H9 (cell line): ENCODE measurements around the gene MTLN. TPM values are rescaled to one million over a fixed set of nuclear protein-coding genes. Genes with fewer than 3 reads are reported as not detected.
A peak's percentile ranks its signal among the peaks of the same experiment; 100 is the strongest.

Source experiments
- DNase-seq: peaks from one replicate; pipeline ENCODE4 v3.0.0-alpha.2; 2017
- H2AFZ ChIP-seq: one replicate; pipeline ENCODE4 v1.6.1; 2013; ENCODE audit warnings: mild to moderate bottlenecking, low read length, control low read depth, moderate library complexity
- H2AK5ac ChIP-seq: 2 replicates; pipeline ENCODE4 v1.6.1; 2013; ENCODE audit warnings: low read length, control low read depth, mixed read lengths; ENCODE audit not compliant: insufficient read length
- H2BK120ac ChIP-seq: one replicate; pipeline ENCODE4 v1.6.1; 2013; ENCODE audit warnings: low read depth, mild to moderate bottlenecking, low read length, control low read depth, inconsistent platforms; ENCODE audit not compliant: poor library complexity, severe bottlenecking
- H2BK12ac ChIP-seq: 2 replicates; pipeline ENCODE4 v1.6.1; 2013; ENCODE audit warnings: low read length, control low read depth, mixed read lengths, low read depth; ENCODE audit not compliant: insufficient read length
- H2BK15ac ChIP-seq: 2 replicates; pipeline ENCODE4 v1.6.1; 2013; ENCODE audit warnings: low read depth, low read length, control low read depth
- H2BK20ac ChIP-seq: one replicate; pipeline ENCODE4 v1.6.1; 2013; ENCODE audit warnings: low read depth, mild to moderate bottlenecking, low read length, control low read depth, inconsistent platforms; ENCODE audit not compliant: poor library complexity, severe bottlenecking
- H2BK5ac ChIP-seq: 2 replicates; pipeline ENCODE4 v1.6.1; 2013; ENCODE audit warnings: low read length, control low read depth, mixed read lengths; ENCODE audit not compliant: insufficient read length
- H3K14ac ChIP-seq: 2 replicates; pipeline ENCODE4 v1.6.1; 2013; ENCODE audit warnings: low read length, control low read depth; ENCODE audit not compliant: insufficient read depth
- H3K18ac ChIP-seq: 2 replicates; pipeline ENCODE4 v1.6.1; 2013; ENCODE audit warnings: low read depth, mild to moderate bottlenecking, mixed read lengths, low read length, control low read depth; ENCODE audit not compliant: insufficient read length
- H3K23ac ChIP-seq: 2 replicates; pipeline ENCODE4 v1.6.1; 2013; ENCODE audit warnings: low read length, control low read depth, mixed read lengths, low read depth; ENCODE audit not compliant: insufficient read length
- H3K23me2 ChIP-seq: 2 replicates; pipeline ENCODE4 v1.6.1; 2013; ENCODE audit warnings: low read depth, mild to moderate bottlenecking, mixed read lengths, low read length, control low read depth; ENCODE audit not compliant: insufficient read length, poor library complexity, severe bottlenecking
- H3K27ac ChIP-seq: 2 replicates; pipeline ENCODE4 v1.5.1; 2013; ENCODE audit warnings: low read length, control low read depth, mixed read lengths, low read depth; ENCODE audit not compliant: insufficient read length
- H3K27me3 ChIP-seq: 2 replicates; pipeline ENCODE4 v1.6.1; 2013; ENCODE audit warnings: low read length, control low read depth, inconsistent platforms; ENCODE audit not compliant: insufficient read depth
- H3K4ac ChIP-seq: 2 replicates; pipeline ENCODE4 v1.6.1; 2013; ENCODE audit warnings: low read depth, mild to moderate bottlenecking, control low read depth, inconsistent platforms, low read length, moderate library complexity
- H3K4me1 ChIP-seq: 2 replicates; pipeline ENCODE4 v1.6.1; 2013; ENCODE audit warnings: low read length, control low read depth, inconsistent platforms; ENCODE audit not compliant: insufficient read depth
- H3K4me2 ChIP-seq: 2 replicates; pipeline ENCODE4 v1.6.1; 2013; ENCODE audit warnings: low read length, control low read depth, mixed read lengths; ENCODE audit not compliant: insufficient read length, insufficient read depth
- H3K56ac ChIP-seq: 2 replicates; pipeline ENCODE4 v1.6.1; 2013; ENCODE audit warnings: low read depth, mild to moderate bottlenecking, mixed read lengths, low read length, control low read depth; ENCODE audit not compliant: insufficient read length
- H3K79me1 ChIP-seq: 2 replicates; pipeline ENCODE4 v1.6.1; 2013; ENCODE audit warnings: low read depth, mild to moderate bottlenecking, moderate library complexity, low read length, control low read depth, inconsistent platforms; ENCODE audit not compliant: insufficient read depth, poor library complexity, severe bottlenecking
- H3K79me2 ChIP-seq: 2 replicates; pipeline ENCODE4 v1.6.1; 2013; ENCODE audit warnings: low read length, control low read depth, inconsistent platforms; ENCODE audit not compliant: insufficient read depth
- H3K9ac ChIP-seq: 2 replicates; pipeline ENCODE4 v1.6.1; 2013; ENCODE audit warnings: low read length, control low read depth, mixed read lengths; ENCODE audit not compliant: insufficient read length; ENCODE audit errors: extremely low read depth
- H3K9me3 ChIP-seq: one replicate; pipeline ENCODE4 v1.6.1; 2013; ENCODE audit warnings: low read depth, low read length, inconsistent platforms; ENCODE audit not compliant: control insufficient read depth
- H3T11ph ChIP-seq: one replicate; pipeline ENCODE4 v1.6.1; 2013; ENCODE audit warnings: mild to moderate bottlenecking, low read length, control low read depth, inconsistent platforms
- H4K20me1 ChIP-seq: one replicate; pipeline ENCODE4 v1.6.1; 2013; ENCODE audit not compliant: control insufficient read depth, insufficient read length, insufficient read depth
- H4K5ac ChIP-seq: 2 replicates; pipeline ENCODE4 v1.6.1; 2013; ENCODE audit warnings: low read depth, mild to moderate bottlenecking, mixed read lengths, low read length, control low read depth; ENCODE audit not compliant: insufficient read length
- H4K8ac ChIP-seq: replicated peaks from 2 replicates; pipeline ENCODE4 v1.6.1; 2013; ENCODE audit warnings: low read length, control low read depth, mixed read lengths, low read depth; ENCODE audit not compliant: insufficient read length
- H4K91ac ChIP-seq: 2 replicates; pipeline ENCODE4 v1.6.1; 2013; ENCODE audit warnings: low read depth, mild to moderate bottlenecking, moderate library complexity, mixed read lengths, low read length, control low read depth; ENCODE audit not compliant: insufficient read length
- H3K27ac Mint-ChIP-seq, 3 experiments: 2 replicates in 2 of 3; 3 replicates in 1 of 3; pipeline ENCODE4 v1.8.0; 2020 to 2021; ENCODE audit warnings: mixed read lengths in 3 of 3, mild to moderate bottlenecking in 1 of 3, moderate library complexity in 1 of 3
- H3K27me3 Mint-ChIP-seq: 2 replicates; pipeline ENCODE4 v1.8.0; 2021; ENCODE audit warnings: low read depth, mild to moderate bottlenecking, moderate library complexity, mixed read lengths
- H3K36me3 Mint-ChIP-seq, 3 experiments: 2 replicates in 2 of 3; 3 replicates in 1 of 3; pipeline ENCODE4 v1.8.0; 2020 to 2021; ENCODE audit warnings: low read depth in 3 of 3, mixed read lengths in 3 of 3; ENCODE audit not compliant: insufficient read depth in 1 of 3
- H3K4me1 Mint-ChIP-seq, 2 experiments: 2 replicates each; pipeline ENCODE4 v1.8.0; 2020; ENCODE audit warnings: mixed read lengths in 2 of 2
- H3K4me3 Mint-ChIP-seq, 2 experiments: 2 replicates in 1 of 2; 3 replicates in 1 of 2; pipeline ENCODE4 v1.8.0; 2020 to 2021; ENCODE audit warnings: mild to moderate bottlenecking in 2 of 2, mixed read lengths in 2 of 2, moderate library complexity in 1 of 2
- H3K9me3 Mint-ChIP-seq, 2 experiments: 2 replicates in 1 of 2; 3 replicates in 1 of 2; pipeline ENCODE4 v1.8.0; 2020; ENCODE audit warnings: mild to moderate bottlenecking in 2 of 2, mixed read lengths in 2 of 2, moderate library complexity in 1 of 2
- WGBS: extraction: QIAGEN DNeasy Blood & Tissue Kit; methylation state at CpG from one replicate; pipeline ENCODE4 v1.1.7; 2013; ENCODE audit warnings: missing lambda C conversion rate, low lambda C conversion rate, mixed read lengths; ENCODE audit not compliant: insufficient read length; ENCODE audit errors: extremely low coverage; 5-methylcytosine and 5-hydroxymethylcytosine counted together
- total RNA-seq: library from RNA; stranded (reverse); gene quantifications from 2 replicates; pipeline ENCODE4 v1.2.1, GENCODE V29; 2021
- TF ChIP-seq, protein P1 (sequence below): fragments of 200-600 bp; sonication (generic); conservative IDR thresholded peaks from 3 replicates; pipeline ENCODE4 v1.8.0; 2021; ENCODE audit warnings: antibody characterized with exemption, mild to moderate bottlenecking

The MTLN gene
- total RNA-seq, 1 experiment from 2014 or later, result 16.3 TPM

DNA sequence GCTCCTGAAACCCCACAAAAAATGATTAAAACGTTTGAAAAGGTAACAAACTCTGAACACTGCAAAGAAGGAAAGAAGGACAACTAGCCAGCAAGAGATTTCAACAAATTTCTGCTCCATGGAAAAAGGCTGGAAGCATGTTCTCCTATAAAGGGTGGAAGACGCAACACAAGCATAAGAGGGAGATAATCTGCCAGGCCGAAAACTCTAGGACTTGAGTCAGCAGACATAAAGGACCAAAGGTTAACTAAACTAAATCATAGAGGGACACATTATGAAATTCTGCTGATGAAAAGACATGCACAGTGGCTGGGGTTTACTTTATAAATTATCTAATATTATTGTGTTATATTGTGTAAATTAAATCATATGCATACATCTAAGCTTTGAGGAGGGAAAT is 14.3 kb downstream of the MTLN start:
- Histone ChIP-seq H3K4me2 (no peak overlapping the region), H3K9me3 (no peaks in the 10 kb centered on the region), H4K20me1 (no peaks in the 10 kb centered on the region), H3K4ac (no peak overlapping the region), H4K5ac (no peak overlapping the region), H2BK12ac (no peak overlapping the region), H3K18ac (no peak overlapping the region), H3K79me1 (no peaks in the 10 kb centered on the region), H4K91ac (no peak overlapping the region), H3K23ac (no peak overlapping the region), H3K27ac (no peak overlapping the region), H3K79me2 (no peaks in the 10 kb centered on the region), H3K4me1 (no peaks in the 10 kb centered on the region), H3K27me3 (no peaks in the 10 kb centered on the region), H3K56ac (no peak overlapping the region), H2AFZ (no peak overlapping the region), H3K14ac (no peak overlapping the region), H3K23me2 (no peaks in the 10 kb centered on the region), H2AK5ac (no peak overlapping the region), H2BK5ac (no peak overlapping the region), H3K9ac (no peak overlapping the region), H4K8ac (no peak overlapping the region), H2BK15ac (no peak overlapping the region), H2BK20ac (no peak overlapping the region), H3T11ph (no peak overlapping the region), H2BK120ac (no peak overlapping the region)
- Mint-ChIP-seq H3K27ac (peak overlapping the region in 1 of 3 experiments; percentile 23; a peak in 1 of 7 replicates), H3K4me3 (no peak overlapping the region), H3K9me3 (no peaks in the 10 kb centered on the region), H3K27me3 (peaks cover 10% of the 10 kb centered on the region), H3K36me3 (no peaks in the 10 kb centered on the region), H3K4me1 (no peaks in the 10 kb centered on the region)
- no CpG with 5 or more reads among the region's 3 CpGs for WGBS
- TF ChIP-seq, protein P1, sequence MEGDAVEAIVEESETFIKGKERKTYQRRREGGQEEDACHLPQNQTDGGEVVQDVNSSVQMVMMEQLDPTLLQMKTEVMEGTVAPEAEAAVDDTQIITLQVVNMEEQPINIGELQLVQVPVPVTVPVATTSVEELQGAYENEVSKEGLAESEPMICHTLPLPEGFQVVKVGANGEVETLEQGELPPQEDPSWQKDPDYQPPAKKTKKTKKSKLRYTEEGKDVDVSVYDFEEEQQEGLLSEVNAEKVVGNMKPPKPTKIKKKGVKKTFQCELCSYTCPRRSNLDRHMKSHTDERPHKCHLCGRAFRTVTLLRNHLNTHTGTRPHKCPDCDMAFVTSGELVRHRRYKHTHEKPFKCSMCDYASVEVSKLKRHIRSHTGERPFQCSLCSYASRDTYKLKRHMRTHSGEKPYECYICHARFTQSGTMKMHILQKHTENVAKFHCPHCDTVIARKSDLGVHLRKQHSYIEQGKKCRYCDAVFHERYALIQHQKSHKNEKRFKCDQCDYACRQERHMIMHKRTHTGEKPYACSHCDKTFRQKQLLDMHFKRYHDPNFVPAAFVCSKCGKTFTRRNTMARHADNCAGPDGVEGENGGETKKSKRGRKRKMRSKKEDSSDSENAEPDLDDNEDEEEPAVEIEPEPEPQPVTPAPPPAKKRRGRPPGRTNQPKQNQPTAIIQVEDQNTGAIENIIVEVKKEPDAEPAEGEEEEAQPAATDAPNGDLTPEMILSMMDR, result no peak
- DNase-seq, result no peak
